Effector CD8-positive, alpha-beta T cell (primary cell): ENCODE measurements around the gene GRIFIN.
"Not testable (repeated sequence)": the region's sequence is repeated elsewhere in the genome, so short reads cannot be mapped to it uniquely, and the experiment has no call there.

Source experiments
- DNase-seq: peaks from one replicate; lab custom pipeline; 2025; lab: John Stamatoyannopoulos, UW

Gene GRIFIN

DNA sequence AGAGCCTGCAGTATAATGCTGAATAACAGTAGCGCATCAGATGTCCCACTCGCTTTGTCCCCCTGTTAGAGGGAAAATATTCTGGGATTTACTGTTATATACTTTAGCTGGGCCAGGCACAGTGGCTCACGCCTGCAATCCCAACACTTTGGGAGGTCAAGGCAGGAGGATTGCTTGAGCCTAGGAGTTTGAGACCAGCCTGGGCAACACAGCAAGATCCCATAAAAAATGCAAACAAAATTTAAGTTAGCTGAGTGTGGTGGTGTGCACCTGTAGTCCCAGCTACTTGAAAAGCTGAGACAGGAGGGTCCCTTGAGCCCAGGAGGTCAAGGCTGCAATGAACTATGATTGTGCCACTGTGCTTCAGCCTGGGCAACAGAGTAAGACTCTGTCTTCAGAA is 22.3 kb downstream of the GRIFIN start:
- not testable (repeated sequence) for DNase-seq

DNA sequence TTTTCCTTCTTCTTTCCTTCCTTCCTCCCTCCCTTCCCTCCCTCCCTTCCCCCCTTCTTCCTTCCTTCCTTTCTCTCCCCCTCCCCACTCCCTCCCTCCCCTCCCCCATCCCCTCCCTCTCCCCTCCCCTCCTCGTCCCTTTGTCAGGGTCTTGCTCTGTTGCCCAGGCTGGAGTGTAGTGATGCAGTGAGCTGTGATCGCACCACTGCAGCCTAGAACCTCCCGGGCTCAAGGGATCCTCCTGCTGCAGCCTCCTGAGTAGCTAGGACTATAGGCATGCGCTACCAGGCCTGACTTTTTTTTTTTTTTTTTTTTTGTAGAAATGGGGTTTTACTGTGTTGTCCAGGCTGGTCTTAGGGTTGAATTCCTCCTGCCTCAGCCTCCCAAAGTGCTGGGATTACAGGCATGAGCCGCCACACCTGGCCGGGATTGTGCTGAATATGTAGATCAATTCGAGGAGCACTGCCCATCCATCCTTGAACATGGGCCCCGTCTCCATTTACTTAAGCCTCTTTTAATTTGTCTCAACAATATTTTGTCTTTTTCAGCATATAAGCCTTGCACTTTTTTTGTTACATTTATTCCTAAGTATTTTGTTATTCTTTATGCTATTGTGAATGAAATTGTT is 23.4 kb downstream of the GRIFIN start:
- no peak for DNase-seq

DNA sequence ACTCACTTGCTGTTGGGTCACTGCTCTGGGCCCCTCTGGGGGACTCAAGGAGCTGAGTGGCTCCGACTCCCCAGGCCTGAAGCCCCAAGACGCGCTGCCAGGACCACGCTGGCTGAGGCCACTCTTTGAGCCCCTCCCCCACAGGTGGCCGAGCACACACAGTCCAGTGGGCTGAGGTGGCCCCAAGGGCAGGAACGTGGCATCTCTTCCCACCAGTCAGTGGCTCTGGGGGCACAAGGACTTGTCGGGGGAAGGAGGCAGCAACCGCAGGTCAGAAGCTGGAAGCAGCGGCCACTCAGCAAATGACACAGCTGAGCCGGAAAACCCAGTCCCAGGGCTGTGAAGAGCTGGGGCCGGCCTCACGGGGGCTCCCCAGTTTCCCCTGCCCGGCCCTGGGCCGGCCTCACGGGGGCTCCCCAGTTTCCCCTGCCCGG is 24.1 kb downstream of the GRIFIN start:
- no peak for DNase-seq

DNA sequence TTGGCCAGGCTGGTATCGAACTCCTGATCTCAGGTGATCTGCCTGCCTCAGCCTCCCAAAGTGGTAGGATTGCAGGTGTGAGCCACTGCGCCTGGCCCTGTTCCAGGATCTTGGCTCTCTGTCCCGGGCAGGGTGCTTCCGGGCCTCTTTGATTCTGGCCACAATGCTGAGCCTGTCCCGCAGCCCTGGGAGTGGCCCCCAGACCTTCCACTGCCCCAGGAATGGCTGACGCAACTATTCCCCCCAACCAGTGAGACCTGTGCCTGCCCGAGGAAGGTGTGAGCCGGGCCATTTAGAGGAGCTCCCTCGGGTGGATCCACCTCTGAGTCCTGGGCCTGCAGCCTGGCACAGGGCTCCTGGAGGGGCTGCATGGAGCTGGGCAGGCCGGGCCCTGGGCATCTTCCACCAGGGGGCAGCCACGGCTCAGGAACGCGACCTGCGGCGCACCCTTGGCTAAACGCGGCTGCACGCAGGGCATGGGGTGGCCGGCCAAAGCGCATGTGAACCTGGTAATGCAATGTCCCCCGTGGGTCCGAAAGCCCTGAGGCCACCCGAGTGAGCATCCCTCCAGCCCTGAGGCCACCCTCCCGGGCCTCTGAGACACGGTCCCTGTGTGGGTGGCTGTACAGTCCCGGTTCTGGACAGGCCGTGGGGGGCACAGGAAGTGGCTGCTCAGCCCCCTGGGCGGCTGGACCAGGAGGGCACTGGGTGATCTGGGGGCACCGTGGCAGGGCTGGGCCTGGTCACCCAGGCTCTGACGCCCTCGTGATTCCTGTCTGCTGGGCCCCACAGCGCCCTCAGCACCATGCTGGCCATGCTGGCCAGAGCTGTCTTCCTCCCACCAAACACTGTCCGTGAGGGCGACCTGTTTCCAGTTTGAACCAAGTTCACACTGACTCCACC is 24.8 kb downstream of the GRIFIN start:
- DNase-seq: peak; percentile 56

DNA sequence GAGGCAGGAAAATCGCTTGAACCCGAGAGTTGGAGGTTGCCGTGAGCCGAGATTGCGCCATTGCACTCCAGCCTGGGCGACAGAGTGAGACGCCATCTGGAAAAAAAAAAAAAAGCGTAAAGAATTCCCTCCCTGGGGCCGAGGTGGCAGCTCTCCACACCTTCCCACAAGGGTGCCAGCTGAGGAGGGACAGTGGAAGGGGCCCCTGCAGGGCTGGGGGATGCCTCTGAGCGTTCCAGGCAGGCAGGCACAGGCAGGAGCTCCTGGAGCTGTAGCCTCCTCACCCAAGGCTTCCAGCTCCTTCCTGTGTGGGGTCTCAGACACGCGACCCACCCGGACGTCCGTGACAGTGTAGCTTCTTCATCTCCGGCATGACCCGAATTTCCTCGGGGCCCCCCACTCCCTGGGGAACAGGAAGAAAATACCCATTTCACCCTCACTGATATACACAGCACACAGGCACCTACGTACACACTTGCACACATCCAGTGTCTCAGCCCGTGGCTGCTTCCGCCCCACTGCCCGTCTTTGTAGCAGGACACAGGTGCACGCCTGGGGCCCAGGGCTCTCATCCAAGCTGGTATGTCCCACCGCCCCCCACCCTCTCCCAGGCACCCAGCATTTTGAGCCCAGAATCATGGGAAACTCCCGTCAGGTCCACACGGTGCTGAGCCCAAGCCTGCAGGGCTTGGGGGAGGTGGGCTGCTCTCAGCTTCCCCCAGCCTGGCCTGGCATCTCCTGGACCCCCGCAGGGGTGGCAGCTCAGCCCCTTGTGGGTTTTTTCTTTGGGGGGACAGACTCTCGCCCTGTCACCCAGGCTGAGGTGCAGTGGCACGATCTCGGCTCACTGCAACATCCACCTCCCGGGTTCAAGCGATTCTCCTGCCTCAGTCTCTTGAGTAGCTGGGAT is 25.7 kb downstream of the GRIFIN start:
- DNase-seq: no peak

DNA sequence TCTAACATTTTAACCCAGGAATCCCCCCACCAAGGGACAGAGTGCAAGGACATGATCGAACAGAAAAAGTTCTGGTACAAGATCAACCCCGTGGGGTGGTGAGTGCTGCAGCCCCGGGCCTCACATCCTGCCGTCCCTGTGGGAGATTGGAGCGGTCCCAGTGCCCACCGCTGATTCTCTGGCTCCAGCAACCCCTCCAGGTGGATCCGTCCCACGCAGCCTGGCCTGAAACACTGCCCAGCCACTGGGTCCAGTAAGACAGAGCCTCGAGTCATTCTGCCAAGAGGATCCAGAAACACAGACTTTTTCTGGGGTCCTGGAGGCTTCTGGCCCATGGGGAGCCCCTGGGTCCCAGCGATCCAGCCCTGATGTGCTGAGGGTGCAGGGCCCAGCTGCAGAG is 29.5 kb downstream of the GRIFIN start:
- no peak for DNase-seq

DNA sequence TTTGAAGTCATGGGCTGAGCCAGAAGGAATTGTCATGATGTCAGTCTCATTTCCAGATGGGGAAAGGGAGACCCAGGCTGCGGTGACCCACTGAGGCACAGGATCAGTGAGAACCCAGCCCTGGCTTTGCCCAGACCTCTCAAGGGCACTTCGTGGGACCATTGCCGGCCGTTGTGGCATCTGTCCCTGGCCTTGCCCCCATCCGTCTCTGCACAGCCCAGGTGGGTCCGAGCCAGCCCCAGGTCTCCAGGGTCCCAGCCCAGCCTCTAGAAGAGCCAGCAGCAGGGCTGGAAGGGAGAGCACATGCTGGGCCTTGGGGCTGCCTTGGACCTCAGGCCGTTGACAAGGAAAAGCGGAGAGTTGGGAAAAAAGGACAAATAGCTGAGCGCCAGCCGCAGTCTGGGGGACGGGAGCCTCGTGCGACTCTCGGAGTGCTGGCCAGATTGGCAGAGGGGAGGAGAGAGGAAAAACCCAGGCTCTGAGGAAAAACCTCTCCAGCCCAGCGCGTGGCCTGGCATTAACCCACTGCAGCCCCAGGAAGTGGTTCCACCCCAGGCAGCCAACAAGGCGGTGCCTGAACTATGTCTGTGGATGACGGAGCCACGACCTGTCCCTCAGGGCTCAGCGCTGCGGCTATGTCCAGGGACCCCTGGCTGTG is 30.2 kb downstream of the GRIFIN start:
- DNase-seq: no peak

DNA sequence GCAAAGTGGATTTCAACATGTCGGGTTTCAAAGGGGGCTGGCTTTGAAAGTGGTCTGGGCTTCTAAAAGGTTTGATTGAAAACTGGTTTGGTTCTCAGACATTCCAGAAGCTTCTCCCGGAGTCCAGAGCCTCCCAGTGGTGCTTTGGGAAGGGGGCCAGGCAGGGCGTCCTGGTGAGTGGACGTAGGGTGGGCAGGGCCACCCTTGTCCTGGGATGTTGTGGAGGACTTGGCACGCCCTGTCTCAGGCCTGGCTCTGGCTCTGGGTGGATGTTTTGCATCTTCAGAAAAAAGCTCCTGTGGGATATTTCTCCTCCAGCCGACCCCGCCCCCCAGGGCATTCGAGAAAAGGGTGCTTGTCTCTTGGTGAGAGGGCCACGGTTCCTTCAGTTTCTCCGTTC is 31.2 kb downstream of the GRIFIN start:
- DNase-seq: no peak

DNA sequence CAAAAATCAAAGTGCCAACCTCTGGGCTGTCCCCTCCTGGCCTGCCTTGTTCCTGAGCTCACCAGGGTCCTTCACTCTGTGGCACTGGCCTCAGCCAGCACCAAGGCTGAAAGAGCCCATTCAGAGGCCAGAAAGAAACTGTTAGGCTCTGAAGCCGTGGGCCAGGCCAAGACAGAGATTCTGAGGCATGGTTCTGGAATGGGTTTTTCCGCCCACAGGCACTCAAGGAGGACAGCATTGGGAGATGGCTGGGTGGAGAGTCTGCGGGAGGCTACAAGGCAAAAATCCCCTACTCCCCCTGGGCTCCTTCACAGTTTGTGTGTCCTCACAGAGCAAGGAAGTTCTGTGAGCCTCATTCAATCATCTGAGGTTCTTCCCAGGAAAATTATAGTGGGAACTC is 31.7 kb downstream of the GRIFIN start:
- no peak for DNase-seq

DNA sequence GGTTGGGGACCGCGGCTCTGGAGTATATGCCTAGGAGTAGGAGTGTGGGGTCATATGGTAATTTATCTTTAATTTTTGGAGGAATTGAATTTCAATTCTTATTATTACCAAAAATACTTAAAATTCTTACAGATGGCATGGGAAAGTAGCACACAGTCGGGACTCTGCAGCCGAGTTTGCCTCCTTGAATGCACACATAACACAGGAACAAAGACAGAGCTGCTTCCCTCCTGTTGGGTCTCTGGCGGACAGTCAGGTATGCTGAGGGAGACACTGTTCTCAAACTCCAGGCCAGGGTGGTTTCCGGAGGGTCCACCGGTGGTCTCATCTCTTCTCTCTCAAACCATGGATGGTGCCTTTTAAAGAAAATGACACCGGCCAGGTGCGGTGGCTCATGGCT is 32.7 kb downstream of the GRIFIN start:
- DNase-seq: no peak

DNA sequence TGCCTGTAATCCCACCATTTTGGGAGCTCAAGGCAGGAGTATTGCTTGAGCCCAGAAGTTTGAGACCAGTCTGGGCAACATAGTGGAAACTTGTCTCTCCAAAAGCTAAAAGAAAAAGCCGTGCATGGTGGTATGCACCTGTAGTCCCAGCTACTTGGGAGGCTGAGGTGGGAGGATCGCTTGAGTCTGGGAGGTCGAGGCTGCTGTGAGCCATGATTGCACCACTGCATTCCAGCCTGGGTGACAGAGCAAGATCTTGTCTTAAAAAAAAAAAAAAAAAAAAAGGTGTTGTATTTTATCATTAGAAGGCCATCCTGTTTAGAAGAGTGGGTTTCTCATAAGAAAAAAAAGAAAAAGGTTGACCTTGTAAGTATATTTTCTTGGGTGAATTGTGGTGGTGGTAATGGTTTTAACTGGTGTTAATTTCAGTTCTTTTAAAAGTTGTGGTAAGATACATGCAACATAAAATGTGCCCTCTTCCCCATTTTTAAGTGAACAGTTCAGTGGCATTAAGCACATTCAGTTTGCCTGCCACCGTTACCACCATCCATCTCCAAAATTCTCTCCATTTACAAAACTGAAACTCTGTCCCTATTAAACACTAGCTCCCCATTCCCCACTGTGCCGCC is 34.7 kb downstream of the GRIFIN start:
- DNase-seq: no peak

DNA sequence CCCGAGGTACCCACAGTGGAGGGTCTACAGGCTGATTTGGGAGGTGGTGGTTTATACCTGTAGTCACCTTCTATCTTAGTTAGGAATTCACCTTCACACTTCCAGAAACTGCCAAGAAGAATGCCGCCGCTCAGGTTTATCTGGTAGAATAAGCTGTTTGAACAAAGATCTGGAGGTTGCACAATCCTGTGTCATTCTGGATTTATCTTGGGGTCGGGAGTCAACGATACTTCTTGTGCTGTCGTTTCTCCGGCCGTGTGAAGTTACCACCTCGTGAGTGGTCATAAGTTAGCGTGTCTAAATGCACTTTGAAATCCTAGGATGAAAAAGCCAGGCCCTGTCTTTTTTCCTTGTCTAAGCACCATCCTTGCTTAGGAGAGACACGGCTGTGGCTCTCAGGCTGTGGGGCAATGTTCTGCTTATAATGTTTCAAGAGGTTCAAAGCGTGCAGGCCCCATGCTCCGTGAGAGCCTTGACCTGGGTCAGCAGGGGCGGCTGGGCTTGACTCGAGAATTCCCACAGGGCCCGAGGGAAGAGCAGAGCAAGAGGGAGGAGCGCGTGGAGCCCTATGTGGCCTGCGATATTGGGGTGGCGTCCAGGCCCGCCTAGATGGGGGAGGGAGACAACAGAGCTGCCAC is 35.5 kb downstream of the GRIFIN start:
- DNase-seq: no peak

DNA sequence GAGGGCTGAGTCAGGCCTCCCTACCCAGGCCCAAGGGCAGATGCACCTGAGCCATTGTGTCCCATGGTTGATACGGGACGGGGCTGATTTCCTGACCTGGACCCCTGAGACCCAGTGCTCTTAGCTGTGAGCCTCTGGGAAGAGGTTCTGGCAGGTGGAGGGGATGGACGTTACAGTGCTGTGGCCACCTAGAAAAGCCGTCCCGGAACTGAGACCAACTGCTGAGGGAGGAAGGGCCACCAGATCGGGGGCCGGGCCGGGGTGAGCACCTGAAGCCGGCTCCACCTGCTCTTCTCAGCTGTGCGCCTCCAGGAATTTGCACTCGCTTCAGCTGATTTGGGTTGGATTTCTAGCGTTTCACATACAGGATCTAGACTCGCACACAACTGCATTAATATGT is 37.4 kb downstream of the GRIFIN start:
- DNase-seq: no peak

DNA sequence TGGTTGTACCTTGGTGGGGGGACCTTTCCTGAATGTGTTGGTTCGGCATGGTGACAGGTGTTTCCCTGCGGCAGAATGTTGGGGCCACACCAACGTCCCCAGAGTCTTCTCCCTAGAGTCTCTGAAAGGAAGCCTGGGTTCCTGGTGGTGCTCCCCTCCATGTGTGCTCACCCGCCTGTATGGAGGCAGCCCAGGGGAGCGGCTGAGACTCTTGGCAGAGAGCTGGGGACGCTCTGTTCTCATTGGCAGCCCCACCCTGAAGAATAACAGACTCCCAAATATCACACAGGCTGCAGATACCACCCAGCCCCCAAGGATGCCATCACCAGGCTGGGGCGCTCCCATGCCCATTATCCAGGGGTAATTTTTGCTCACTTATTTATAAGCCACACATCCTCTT is 38.0 kb downstream of the GRIFIN start:
- DNase-seq: no peak

DNA sequence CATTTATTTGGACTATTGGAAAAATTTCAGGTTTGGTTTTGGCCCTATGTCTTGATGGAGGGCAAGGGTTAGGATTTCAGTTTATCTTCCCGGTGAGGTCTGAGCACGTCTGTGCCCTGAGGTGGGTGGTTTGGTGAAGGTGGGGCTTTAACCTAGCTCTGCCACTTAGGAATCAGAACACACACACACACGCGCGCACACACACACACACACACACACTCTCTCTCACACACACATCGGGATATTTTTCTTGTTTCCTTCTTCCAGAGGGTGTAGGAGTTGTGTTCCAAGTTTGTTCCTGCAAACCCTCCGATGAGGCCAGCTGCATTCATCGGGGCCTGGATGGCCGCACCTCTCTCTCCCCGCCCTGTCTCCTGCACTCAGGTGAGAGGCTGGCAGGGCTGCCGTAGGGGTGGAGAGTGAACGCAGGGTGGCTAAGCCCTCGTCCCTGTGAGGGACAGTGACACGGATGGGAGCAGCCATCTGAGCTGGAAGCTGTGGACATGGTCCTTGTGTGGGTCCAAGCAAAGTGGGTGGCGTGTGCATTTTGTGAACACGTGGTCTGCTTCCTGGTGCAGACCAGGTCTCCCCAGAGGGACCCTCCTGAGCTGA is 38.6 kb downstream of the GRIFIN start:
- no peak for DNase-seq

DNA sequence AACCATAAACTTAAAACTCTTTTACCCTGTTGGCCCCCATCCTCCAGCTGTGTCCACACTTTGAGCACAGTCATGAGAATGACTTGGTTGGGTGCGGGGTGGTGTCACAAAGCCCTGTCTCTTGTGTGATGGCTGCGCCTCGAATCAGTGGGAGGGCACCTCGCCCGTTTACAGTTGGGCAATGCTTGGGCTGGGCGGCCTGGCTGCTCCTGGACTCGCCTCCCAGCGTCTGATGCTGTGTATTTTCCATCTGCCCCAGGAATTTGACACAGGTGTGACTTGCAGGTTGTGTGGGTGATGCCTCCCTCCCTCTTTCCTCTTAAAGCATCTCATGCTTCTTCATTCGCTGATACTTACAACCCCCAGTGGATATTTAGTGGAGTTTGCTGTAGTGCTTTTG is 39.1 kb downstream of the GRIFIN start:
- DNase-seq: no peak

DNA sequence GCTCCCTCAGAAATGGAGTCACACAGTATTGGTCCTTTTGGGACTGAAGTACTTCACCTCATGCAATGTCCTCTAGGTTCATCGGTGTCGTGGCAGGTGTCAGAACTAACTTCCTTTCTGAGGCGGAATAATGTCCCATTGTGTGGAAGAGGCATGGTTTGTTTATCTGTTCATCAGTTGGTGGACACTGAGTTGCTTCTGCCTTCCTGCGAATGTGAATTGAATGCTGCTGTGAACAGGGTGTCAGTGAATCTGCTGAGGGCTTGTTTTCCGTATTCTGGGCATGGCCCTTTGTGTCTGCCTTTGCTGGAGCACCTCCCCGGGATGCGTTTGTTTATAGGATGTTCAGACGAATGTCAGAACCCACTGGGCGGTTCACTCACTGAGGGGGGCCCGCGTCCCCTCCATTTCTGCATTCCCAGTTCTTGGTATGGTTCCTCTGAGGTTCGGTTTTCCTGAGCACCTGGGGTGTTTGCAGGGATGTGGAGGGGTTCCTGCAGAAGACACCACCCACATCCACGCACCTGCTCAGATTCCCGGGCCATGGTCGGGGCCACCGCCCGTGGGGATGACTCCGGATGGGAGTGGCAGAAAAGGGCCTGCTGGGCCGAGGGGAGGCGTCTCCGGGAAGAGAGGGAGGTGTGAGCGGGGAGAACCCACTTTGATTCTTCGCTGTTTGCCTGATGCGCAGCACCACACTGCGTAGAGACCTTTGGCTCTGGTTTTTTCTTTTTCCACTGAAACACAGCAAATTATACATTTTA is 39.7 kb downstream of the GRIFIN start:
- no peak for DNase-seq

DNA sequence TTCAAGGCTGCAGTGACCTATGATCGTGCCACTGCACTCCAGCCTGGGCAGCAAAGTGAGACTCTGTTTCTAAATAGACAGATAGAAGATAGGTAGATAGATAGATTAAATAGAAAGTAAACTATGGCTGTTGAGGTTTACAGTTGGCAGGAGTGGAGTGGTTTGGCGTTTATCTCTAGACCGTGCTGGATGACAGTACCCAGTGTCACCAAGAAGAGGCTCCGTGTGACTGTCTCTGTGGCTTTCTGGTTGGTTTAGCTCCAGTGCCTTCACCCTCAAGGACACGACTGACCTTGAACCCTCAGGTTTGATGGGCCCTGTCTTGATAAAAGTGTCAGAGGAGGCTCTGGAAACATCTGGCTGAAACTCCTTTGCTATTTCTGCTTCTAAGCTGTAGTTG is 41.1 kb downstream of the GRIFIN start:
- no peak for DNase-seq

DNA sequence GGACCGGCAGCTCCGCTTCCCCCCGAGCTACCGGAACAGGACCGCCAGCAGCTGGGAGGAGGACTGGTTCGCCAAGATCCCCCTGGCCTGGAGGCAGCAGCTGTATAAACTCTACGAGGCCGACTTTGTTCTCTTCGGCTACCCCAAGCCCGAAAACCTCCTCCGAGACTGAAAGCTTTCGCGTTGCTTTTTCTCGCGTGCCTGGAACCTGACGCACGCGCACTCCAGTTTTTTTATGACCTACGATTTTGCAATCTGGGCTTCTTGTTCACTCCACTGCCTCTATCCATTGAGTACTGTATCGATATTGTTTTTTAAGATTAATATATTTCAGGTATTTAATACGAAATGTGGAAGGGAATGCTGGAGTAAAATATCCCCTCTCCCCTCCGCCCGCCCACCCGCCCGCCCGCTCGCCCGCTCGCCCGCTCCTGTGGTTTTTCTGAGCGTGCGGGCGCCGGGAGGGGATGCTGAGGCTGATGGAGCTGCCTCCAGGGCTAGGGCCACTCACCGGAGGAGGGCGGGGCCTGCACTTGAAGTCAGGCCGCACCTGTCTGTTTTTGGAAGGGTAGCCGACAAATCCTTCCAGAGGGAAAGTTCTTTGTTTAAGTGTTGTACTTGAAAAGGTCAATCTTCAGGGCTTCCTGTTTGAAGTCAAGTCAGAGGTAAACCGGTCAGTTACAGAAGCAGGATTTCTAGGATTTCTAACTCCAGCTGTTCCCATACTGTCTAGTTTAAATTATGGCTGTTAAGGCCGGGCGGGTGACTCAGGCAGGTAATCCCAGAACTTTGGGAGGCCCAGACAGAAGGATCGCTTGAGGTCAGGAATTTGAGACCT is 42.3 kb downstream of the GRIFIN start:
- DNase-seq: no peak
